ENCODE measurements around the gene PDSS2. TPM values are rescaled to one million over a fixed set of nuclear protein-coding genes. Genes with fewer than 3 reads are reported as not detected.

PDSS2 gene
- total RNA-seq, 1 donor from 2014 or later, result 7.9 TPM

DNA sequence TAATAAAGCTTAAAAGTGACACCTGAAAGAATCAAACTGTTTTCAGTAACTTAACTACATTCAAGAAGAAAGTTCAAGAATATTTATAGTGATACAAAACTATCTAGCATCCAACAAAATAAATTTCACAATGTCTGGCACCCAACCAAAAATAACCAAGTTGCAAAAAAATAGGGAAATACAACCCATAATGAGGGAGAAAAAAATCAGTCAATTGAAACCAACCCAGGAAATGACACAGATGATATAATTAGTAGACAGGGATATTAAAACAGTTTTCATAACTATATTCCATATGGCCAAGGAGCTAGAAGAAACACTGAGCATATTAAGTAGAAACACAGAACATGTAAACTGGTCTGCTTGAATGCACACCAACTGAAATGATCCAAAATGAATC, 223.9 kb downstream of the PDSS2 start:
- no peak overlapping the region for H3K27ac Mint-ChIP-seq (ENCODE audit: unreplicated experiment)
- peaks cover 10% of the 10 kb centered on the region for H3K4me1 Mint-ChIP-seq (ENCODE audit: unreplicated experiment)
- DNase-seq (ENCODE audit: low spot score), result no peak
- TF ChIP-seq, protein P1, sequence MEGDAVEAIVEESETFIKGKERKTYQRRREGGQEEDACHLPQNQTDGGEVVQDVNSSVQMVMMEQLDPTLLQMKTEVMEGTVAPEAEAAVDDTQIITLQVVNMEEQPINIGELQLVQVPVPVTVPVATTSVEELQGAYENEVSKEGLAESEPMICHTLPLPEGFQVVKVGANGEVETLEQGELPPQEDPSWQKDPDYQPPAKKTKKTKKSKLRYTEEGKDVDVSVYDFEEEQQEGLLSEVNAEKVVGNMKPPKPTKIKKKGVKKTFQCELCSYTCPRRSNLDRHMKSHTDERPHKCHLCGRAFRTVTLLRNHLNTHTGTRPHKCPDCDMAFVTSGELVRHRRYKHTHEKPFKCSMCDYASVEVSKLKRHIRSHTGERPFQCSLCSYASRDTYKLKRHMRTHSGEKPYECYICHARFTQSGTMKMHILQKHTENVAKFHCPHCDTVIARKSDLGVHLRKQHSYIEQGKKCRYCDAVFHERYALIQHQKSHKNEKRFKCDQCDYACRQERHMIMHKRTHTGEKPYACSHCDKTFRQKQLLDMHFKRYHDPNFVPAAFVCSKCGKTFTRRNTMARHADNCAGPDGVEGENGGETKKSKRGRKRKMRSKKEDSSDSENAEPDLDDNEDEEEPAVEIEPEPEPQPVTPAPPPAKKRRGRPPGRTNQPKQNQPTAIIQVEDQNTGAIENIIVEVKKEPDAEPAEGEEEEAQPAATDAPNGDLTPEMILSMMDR (IDR thresholded peaks at IDR 0.05; ENCODE audit: unreplicated experiment), result no peak
- H3K9me3 Mint-ChIP-seq (ENCODE audit: unreplicated experiment), result no peaks in the 10 kb centered on the region
- no peak overlapping the region for H3K4me3 Mint-ChIP-seq (ENCODE audit: unreplicated experiment)
- H3K27me3 Mint-ChIP-seq (ENCODE audit: unreplicated experiment), result no peaks in the 10 kb centered on the region
- H3K36me3 Mint-ChIP-seq (ENCODE audit: low read depth, unreplicated experiment), result no peaks in the 10 kb centered on the region

DNA sequence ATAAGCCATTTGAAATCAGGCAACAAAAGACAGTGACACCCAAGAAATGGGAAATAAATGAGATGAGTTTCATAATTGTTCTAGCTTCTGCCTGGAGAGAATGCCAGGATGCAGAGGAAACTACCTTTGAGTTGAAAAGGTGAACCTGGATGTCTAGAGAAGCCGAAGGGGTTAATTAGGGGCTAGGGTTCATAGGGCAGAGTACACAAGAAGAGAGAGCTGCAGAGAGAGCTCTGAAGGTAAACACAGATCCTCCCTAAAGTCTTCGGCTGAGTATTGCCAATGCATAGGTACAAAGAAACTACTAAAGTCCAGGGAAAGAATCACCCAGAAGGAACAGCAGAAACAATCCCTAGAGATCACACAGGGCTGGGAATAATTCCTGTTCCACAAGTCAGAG, 224.4 kb downstream of the PDSS2 start:
- Mint-ChIP-seq H3K4me1 (ENCODE audit: unreplicated experiment) (peaks cover 10% of the 10 kb centered on the region), H3K4me3 (ENCODE audit: unreplicated experiment) (no peak overlapping the region), H3K36me3 (ENCODE audit: low read depth, unreplicated experiment) (no peaks in the 10 kb centered on the region), H3K9me3 (ENCODE audit: unreplicated experiment) (no peaks in the 10 kb centered on the region), H3K27me3 (ENCODE audit: unreplicated experiment) (no peaks in the 10 kb centered on the region), H3K27ac (ENCODE audit: unreplicated experiment) (no peak overlapping the region)
- no peak for DNase-seq (ENCODE audit: low spot score)
- TF ChIP-seq, protein P1 (IDR thresholded peaks at IDR 0.05; ENCODE audit: unreplicated experiment), result no peak

DNA sequence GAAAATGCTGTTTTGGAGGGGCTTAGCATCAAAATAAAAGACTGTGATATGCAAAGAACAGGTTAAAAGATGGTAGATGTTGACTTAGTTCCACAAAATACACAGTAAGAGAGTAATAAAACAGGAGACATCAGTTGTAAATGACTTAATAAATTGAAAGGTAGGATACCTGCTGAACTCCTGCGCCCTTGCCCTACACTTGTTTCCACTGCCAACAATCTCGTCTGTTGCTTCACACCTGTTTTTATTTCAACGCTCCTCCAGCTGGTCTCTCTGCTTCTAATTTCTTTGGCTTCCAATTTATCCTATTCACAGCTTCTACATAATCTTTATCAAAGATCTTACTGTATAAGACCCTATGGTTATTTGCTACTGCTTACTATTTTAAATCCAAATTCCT, 228.1 kb downstream of the PDSS2 start:
- H3K36me3 Mint-ChIP-seq (ENCODE audit: low read depth, unreplicated experiment), result no peaks in the 10 kb centered on the region
- TF ChIP-seq, protein P1 (IDR thresholded peaks at IDR 0.05; ENCODE audit: unreplicated experiment), result no peak
- no peak overlapping the region for H3K4me3 Mint-ChIP-seq (ENCODE audit: unreplicated experiment)
- H3K27me3 Mint-ChIP-seq (ENCODE audit: unreplicated experiment), result no peaks in the 10 kb centered on the region
- DNase-seq (ENCODE audit: low spot score), result no peak
- H3K9me3 Mint-ChIP-seq (ENCODE audit: unreplicated experiment), result no peaks in the 10 kb centered on the region
- peaks cover 6% of the 10 kb centered on the region for H3K4me1 Mint-ChIP-seq (ENCODE audit: unreplicated experiment)
- H3K27ac Mint-ChIP-seq (ENCODE audit: unreplicated experiment), result no peak overlapping the region

DNA sequence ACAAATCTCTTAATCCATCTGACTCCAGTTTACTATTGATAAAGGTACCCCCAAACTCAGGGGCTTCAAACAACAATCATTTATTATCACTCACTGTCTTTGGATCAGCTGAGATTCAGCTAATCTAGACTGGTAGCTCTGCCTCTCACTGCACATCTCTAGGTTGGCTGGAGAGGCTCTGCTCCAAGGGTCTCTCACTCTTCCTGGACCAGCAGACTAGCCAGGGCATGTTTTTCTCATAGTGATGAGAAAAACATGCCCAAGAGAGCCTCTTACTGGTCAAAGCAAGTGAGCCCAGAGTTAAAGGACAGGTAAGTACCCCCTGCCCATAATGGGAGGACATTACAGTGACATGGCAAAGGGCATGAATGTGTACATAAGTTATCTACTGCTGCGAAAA, 228.9 kb downstream of the PDSS2 start:
- Mint-ChIP-seq H3K4me1 (ENCODE audit: unreplicated experiment) (peaks cover 6% of the 10 kb centered on the region), H3K4me3 (ENCODE audit: unreplicated experiment) (no peak overlapping the region), H3K27ac (ENCODE audit: unreplicated experiment) (no peak overlapping the region), H3K9me3 (ENCODE audit: unreplicated experiment) (no peaks in the 10 kb centered on the region), H3K27me3 (ENCODE audit: unreplicated experiment) (no peaks in the 10 kb centered on the region), H3K36me3 (ENCODE audit: low read depth, unreplicated experiment) (no peaks in the 10 kb centered on the region)
- no peak for DNase-seq (ENCODE audit: low spot score)
- TF ChIP-seq, protein P1 (IDR thresholded peaks at IDR 0.05; ENCODE audit: unreplicated experiment), result no peak

DNA sequence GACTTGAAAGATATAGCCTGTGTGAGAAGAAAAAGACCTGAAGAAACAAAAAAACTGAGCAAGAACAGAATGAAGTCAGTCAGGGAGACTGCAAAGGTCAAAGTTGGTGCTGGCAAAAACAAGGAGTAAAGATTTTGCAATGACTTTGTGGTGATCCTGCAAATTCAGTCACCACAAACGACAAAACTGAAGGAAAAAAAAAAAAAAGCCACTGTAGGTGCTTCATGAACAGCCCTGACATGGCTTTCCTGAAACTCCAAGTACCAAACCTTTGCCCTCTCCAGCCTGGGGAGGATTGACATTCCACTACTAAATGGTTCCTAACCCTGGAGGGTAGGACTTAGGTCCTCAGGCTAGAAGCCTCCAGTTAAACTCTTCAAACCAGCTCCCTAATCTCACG, 229.3 kb downstream of the PDSS2 start:
- H3K27ac Mint-ChIP-seq (ENCODE audit: unreplicated experiment), result no peak overlapping the region
- H3K27me3 Mint-ChIP-seq (ENCODE audit: unreplicated experiment), result no peaks in the 10 kb centered on the region
- TF ChIP-seq, protein P1 (IDR thresholded peaks at IDR 0.05; ENCODE audit: unreplicated experiment), result no peak
- peaks cover 6% of the 10 kb centered on the region for H3K4me1 Mint-ChIP-seq (ENCODE audit: unreplicated experiment)
- no peak overlapping the region for H3K4me3 Mint-ChIP-seq (ENCODE audit: unreplicated experiment)
- DNase-seq (ENCODE audit: low spot score), result no peak
- no peaks in the 10 kb centered on the region for H3K36me3 Mint-ChIP-seq (ENCODE audit: low read depth, unreplicated experiment)
- H3K9me3 Mint-ChIP-seq (ENCODE audit: unreplicated experiment), result no peaks in the 10 kb centered on the region
